GM20000 (cell line): ENCODE data around the gene CYB5B.

Experiments
- DNase-seq: peaks from one replicate; pipeline ENCODE4 v3.0.0; 2012; ENCODE audit warnings: low spot score
- TF ChIP-seq, protein P1 (sequence below): IDR thresholded peaks from 2 replicates; pipeline ENCODE4 v1.5.1; 2012; ENCODE audit warnings: mild to moderate bottlenecking, control low read depth; ENCODE audit errors: extremely low read depth, missing control alignments

The CYB5B gene, protein sequence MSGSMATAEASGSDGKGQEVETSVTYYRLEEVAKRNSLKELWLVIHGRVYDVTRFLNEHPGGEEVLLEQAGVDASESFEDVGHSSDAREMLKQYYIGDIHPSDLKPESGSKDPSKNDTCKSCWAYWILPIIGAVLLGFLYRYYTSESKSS

DNA sequence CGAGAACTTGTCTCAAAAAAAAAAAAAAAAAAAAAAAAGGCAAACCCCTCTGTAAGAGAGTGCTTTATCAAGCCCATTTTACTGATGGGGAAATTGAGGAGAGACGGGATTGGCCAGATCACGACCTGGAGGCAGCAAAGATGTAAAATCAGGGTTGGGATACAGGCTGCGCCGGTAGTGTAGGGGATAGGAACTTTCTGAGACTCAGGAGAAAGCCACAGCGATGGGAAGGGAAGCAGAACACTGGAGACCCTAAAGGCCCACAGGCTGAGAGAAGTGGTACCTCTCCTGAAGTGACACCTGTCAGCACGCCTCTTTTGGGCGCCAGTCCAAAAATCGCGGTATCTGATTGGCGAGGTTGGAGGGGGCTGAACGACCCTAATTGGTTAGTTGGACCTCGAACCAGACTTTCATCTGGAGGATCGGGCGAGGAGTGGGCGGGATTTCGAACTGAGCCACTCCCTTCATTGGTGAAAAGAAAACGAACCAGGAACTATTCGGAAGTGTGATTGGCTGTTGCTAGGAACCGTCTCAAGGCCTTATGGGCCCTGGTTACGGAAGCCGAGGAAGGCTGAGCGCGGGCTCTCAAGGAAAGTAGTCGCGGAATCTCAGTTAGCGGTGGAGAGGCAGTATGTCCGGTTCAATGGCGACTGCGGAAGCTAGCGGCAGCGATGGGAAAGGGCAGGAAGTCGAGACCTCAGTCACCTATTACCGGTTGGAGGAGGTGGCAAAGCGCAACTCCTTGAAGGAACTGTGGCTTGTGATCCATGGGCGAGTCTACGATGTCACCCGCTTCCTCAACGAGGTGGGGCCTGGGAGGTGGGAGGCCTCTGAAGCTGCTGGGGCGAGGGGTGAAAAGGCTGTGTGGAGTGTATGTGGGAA, at the start of gene CYB5B:
CYB5B (plus strand) TSS at position 567 of the 882 bp plus-strand sequence; CDS start at position 632, 65 bp downstream.
- TF ChIP-seq, protein P1, sequence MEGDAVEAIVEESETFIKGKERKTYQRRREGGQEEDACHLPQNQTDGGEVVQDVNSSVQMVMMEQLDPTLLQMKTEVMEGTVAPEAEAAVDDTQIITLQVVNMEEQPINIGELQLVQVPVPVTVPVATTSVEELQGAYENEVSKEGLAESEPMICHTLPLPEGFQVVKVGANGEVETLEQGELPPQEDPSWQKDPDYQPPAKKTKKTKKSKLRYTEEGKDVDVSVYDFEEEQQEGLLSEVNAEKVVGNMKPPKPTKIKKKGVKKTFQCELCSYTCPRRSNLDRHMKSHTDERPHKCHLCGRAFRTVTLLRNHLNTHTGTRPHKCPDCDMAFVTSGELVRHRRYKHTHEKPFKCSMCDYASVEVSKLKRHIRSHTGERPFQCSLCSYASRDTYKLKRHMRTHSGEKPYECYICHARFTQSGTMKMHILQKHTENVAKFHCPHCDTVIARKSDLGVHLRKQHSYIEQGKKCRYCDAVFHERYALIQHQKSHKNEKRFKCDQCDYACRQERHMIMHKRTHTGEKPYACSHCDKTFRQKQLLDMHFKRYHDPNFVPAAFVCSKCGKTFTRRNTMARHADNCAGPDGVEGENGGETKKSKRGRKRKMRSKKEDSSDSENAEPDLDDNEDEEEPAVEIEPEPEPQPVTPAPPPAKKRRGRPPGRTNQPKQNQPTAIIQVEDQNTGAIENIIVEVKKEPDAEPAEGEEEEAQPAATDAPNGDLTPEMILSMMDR = no peak
- peak; percentile 92 for DNase-seq

DNA sequence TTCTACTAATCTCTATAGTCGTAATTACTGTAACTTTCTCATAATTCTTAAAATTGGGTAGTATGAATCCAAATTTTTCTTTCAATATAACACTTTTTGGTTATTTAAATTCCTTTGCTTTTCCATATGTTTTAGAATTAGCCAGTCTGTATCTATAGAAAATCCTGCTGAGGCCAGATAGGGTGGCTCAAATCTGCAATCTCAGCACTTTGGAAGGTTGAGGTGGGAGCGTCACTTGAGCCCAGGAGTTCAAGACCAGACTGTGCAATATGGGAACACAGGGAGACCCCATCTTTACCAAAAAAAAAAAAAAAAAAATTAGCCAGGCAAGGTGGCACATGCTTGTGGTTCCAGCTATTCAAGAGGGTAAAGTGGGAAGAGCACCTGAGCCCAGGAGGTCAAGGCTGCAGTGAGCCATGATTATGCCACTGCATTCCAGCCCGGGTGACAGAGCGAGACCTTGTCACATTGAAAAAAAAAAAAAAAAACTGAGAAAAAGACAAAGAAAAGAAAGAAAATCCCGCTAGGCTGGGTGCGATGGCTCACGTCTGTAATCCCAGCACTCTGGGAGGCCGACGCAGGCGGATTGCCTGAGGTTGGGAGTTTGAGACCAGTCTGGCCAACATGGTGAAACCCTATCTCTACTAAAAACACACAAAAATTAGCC, 47.9 kb upstream of the CYB5B start:
- TF ChIP-seq, protein P1 = no peak
- no peak for DNase-seq

DNA sequence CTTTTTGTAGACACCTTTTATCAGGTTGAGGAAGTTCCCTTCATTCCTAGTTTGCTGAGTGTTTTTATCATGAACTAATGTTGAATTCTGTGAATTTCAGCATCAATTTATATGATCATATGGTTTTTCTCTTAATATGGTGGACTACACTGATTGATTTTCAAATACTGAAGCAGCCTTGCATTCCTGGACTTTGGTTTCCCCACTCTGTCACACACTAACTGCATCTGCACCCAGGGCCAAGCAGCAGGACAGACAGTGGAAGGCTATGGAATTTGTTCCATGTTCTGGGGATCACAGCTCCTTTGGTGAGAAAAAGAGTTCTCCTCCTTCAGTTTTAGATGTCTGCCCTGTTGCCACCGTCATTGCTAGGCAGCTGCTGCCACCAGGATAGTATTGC, 46.4 kb upstream of the CYB5B start:
- TF ChIP-seq, protein P1 = no peak

DNA sequence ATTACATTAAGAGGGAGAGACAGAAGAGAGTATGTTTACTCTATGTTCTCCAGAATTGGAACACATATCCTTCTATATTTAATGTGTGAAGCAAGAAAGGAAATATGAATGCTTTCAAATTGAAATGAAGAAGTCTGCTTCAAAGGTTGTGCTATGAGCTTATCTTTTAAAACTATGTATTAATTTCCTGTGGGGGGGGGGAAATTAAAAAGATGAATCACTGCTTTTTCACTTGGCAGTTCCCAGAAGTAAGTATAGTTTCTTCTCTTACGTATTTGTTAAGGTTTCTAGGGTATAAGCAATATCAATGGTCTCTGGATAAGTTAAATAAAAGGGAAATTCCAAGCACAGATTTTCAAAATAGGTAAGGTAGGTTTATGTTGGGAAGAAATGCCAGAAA, 45.7 kb upstream of the CYB5B start:
- DNase-seq = no peak
- TF ChIP-seq, protein P1 = no peak

More for the DNA sequence above, 46.4 kb upstream of the CYB5B start:
- no peak for DNase-seq

DNA sequence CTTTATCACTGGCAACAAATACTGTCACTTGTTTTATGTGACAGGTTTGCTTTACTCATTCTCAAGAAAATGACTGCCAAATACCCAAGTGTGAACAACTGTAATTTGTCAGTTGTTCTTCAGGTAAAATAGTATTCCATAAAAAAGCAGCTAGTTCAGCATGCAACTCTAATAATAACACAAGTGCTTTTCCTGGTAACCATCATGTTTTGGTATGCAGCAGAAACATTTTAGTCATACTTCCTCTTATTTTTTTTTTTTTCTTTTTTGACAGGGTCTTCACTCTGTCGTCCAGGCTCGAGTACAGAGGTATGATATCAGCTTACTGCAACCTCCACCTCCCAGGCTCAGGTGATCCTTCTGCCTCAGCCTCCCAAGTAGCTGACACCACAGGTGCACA, 43.2 kb upstream of the CYB5B start:
- no peak for DNase-seq
- TF ChIP-seq, protein P1 = no peak

DNA sequence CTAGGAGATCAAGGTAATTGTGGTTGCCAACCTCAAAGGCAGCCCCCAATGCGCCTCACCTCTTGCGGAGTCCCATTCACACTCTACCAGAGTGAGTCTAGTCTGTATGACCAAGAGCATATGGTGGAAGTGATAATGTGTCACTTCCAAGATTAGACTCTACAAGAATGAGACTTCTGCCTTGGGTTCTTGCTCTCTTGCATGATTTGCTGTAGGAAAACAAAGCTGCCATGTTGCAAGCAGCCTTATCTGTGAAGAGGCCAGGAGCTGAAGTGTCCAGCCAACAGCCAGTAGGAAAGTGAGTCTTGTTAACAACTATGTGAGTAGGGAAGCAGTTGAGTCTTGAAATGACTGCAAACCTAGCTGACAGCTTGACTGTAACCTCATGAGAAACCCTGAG, 42.0 kb upstream of the CYB5B start:
- DNase-seq = no peak

More for the DNA sequence above, 42.0 kb upstream of the CYB5B start:
- TF ChIP-seq, protein P1 = no peak
